Breast epithelium (tissue), 3 donors: ENCODE measurements around the gene DNM1.

Experiments used
- POLR2A ChIP-seq: fragments of 450-650 bp; IDR thresholded peaks from one replicate; pipeline ENCODE4 v1.6.1; 2016; ENCODE audit warnings: antibody characterized with exemption, mild to moderate bottlenecking, moderate library complexity
- TF ChIP-seq, protein P1 (sequence below), 3 donors: fragments of 450-650 bp; IDR thresholded peaks; one replicate each; pipeline ENCODE4 v1.5.1; 2016 to 2017; ENCODE audit warnings: antibody characterized with exemption in 3 of 3, mild to moderate bottlenecking in 3 of 3, moderate library complexity in 3 of 3

DNA sequence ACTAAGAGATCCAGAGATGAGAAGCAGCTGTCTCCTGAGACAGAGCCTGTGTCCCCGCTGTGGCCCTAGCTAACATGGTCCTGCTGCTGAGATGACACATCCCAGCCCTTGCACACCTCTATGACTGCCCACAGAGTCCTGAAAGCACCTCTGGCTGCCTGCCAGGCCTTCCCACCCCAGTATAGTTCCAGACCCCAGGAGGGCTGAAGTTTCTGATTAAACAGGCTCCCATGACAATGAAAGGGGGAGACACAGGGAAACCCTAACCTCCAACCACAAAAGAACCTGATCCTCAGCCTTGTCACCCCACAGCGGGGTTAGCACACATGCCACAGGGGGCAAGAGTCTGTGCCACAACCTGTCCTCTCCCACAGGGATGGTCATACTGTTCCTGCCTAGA, 27.5 kb upstream of the DNM1 start:
- TF ChIP-seq POLR2A: no peak
- TF ChIP-seq, protein P1, sequence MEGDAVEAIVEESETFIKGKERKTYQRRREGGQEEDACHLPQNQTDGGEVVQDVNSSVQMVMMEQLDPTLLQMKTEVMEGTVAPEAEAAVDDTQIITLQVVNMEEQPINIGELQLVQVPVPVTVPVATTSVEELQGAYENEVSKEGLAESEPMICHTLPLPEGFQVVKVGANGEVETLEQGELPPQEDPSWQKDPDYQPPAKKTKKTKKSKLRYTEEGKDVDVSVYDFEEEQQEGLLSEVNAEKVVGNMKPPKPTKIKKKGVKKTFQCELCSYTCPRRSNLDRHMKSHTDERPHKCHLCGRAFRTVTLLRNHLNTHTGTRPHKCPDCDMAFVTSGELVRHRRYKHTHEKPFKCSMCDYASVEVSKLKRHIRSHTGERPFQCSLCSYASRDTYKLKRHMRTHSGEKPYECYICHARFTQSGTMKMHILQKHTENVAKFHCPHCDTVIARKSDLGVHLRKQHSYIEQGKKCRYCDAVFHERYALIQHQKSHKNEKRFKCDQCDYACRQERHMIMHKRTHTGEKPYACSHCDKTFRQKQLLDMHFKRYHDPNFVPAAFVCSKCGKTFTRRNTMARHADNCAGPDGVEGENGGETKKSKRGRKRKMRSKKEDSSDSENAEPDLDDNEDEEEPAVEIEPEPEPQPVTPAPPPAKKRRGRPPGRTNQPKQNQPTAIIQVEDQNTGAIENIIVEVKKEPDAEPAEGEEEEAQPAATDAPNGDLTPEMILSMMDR (IDR thresholded peaks at IDR 0.05): no peak
